Activated CD4-positive, alpha-beta T cell treated with anti-CD3 and anti-CD28 coated beads for 24 hours (primary cell): Measurements from ENCODE around the gene RHO.
"Not testable (repeated sequence)": the region's sequence is repeated elsewhere in the genome, so short reads cannot be mapped to it uniquely, and the experiment has no call there.

Experiments used
- DNase-seq, 2 donors: peaks; one replicate each; pipeline ENCODE4 v3.0.0-alpha.2; 2020; ENCODE audit warnings: low read depth in 2 of 2

Gene RHO

GRCh38 chr3:129499604-129500333 is 28.7 kb upstream of the RHO start:
- DNase-seq = not testable (repeated sequence)

GRCh38 chr3:129500334-129500658 is 28.1 kb upstream of the RHO start:
- no peak for DNase-seq

- no peak for DNase-seq
Measured at GRCh38 chr3:129501630-129502029, 26.8 kb upstream of the RHO start.

GRCh38 chr3:129502641-129503408 is 25.6 kb upstream of the RHO start:
- no peak for DNase-seq

GRCh38 chr3:129503471-129504291 is 24.8 kb upstream of the RHO start:
- DNase-seq = no peak

GRCh38 chr3:129504471-129505100 is 23.9 kb upstream of the RHO start:
- no peak for DNase-seq

GRCh38 chr3:129505341-129505740 is 23.1 kb upstream of the RHO start:
- no peak for DNase-seq

GRCh38 chr3:129506231-129506742 is 22.2 kb upstream of the RHO start:
- DNase-seq = no peak

GRCh38 chr3:129507181-129507831 is 21.1 kb upstream of the RHO start:
- no peak for DNase-seq

- DNase-seq = no peak
Measured at GRCh38 chr3:129512595-129512994, 15.8 kb upstream of the RHO start.

GRCh38 chr3:129513705-129514104 is 14.7 kb upstream of the RHO start:
- DNase-seq = no peak

GRCh38 chr3:129514110-129514509 is 14.3 kb upstream of the RHO start:
- DNase-seq = no peak

GRCh38 chr3:129514563-129514962 is 13.9 kb upstream of the RHO start:
- no peak for DNase-seq

- not testable (repeated sequence) for DNase-seq
Measured at GRCh38 chr3:129515108-129515820, 13.2 kb upstream of the RHO start.

- not testable (repeated sequence) for DNase-seq
Measured at GRCh38 chr3:129515821-129516432, 12.5 kb upstream of the RHO start.

- no peak for DNase-seq
Measured at GRCh38 chr3:129517516-129517915, 10.9 kb upstream of the RHO start.

GRCh38 chr3:129518038-129518561 is 10.3 kb upstream of the RHO start:
- DNase-seq = no peak

- no peak for DNase-seq
Measured at GRCh38 chr3:129518581-129518980, 9.9 kb upstream of the RHO start.

GRCh38 chr3:129519449-129519848 is 9.0 kb upstream of the RHO start:
- no peak for DNase-seq
